HFFc6 (cell line): Measurements from ENCODE around the gene ACOT7. TPM values are rescaled to one million over a fixed set of nuclear protein-coding genes. Genes with fewer than 3 reads are reported as not detected.

ENCODE experiments used
- DNase-seq: peaks from one replicate; pipeline ENCODE4 v3.0.0-alpha.2; 2018
- H3K27ac Mint-ChIP-seq: 2 replicates; pipeline ENCODE4 v1.8.0; 2020; ENCODE audit warnings: mild to moderate bottlenecking, mixed read lengths
- H3K27me3 Mint-ChIP-seq: 2 replicates; pipeline ENCODE4 v1.8.0; 2021; ENCODE audit warnings: mild to moderate bottlenecking, moderate library complexity, mixed read lengths; ENCODE audit not compliant: insufficient read depth
- H3K36me3 Mint-ChIP-seq: 2 replicates; pipeline ENCODE4 v1.8.0; 2021; ENCODE audit warnings: low read depth, mixed read lengths
- H3K4me1 Mint-ChIP-seq: 2 replicates; pipeline ENCODE4 v1.8.0; 2020; ENCODE audit warnings: low read depth, mixed read lengths
- H3K4me3 Mint-ChIP-seq: 2 replicates; pipeline ENCODE4 v1.8.0; 2020; ENCODE audit warnings: mild to moderate bottlenecking, moderate library complexity, mixed read lengths
- H3K9me3 Mint-ChIP-seq: 2 replicates; pipeline ENCODE4 v1.8.0; 2020; ENCODE audit warnings: mild to moderate bottlenecking, mixed read lengths
- CTCF ChIP-seq: fragments of 200-600 bp; sonication (generic); IDR thresholded peaks from 2 replicates; pipeline ENCODE4 v1.5.0; 2021; ENCODE audit warnings: antibody characterized with exemption, mild to moderate bottlenecking
- total RNA-seq, 6 experiments: library from RNA; stranded (reverse); fragmentation: NEBNext Ultra II Directional; extraction: Animal tissue kit (Norgen Biotek cat#: 25700); gene quantifications; 2 replicates in 1 of 6; 3 replicates in 5 of 6; pipeline ENCODE4 v1.2.3, GENCODE V29; 2021

The ACOT7 gene
- total RNA-seq, 6 experiments from 2014 or later = 103 to 125 (median 111) TPM

- no peaks in the 10 kb centered on the region for H3K36me3 Mint-ChIP-seq
- H3K4me3 Mint-ChIP-seq = no peak overlapping the region
- DNase-seq = no peak
- no peak for TF ChIP-seq CTCF
- H3K27ac Mint-ChIP-seq = no peak overlapping the region
- no peaks in the 10 kb centered on the region; the same call in none of the 2 replicates for H3K27me3 Mint-ChIP-seq
- H3K4me1 Mint-ChIP-seq = no peaks in the 10 kb centered on the region
- H3K9me3 Mint-ChIP-seq = no peaks in the 10 kb centered on the region
These were observed 104.9 kb downstream of the ACOT7 start for GRCh38 chr1:6288665-6289064.

- Mint-ChIP-seq H3K4me1 (no peaks in the 10 kb centered on the region), H3K9me3 (no peaks in the 10 kb centered on the region), H3K36me3 (no peaks in the 10 kb centered on the region), H3K27me3 (no peaks in the 10 kb centered on the region; the same call in none of the 2 replicates), H3K4me3 (no peak overlapping the region), H3K27ac (no peak overlapping the region)
- no peak for TF ChIP-seq CTCF
- no peak for DNase-seq
These were observed 105.5 kb downstream of the ACOT7 start for GRCh38 chr1:6288026-6288425.

- Mint-ChIP-seq H3K4me3 (no peak overlapping the region), H3K27me3 (no peaks in the 10 kb centered on the region; the same call in none of the 2 replicates), H3K9me3 (no peaks in the 10 kb centered on the region), H3K36me3 (no peaks in the 10 kb centered on the region), H3K4me1 (no peaks in the 10 kb centered on the region), H3K27ac (no peak overlapping the region)
- no peak for TF ChIP-seq CTCF
- no peak for DNase-seq
These were observed 106.1 kb downstream of the ACOT7 start for GRCh38 chr1:6287431-6287886.

DNA sequence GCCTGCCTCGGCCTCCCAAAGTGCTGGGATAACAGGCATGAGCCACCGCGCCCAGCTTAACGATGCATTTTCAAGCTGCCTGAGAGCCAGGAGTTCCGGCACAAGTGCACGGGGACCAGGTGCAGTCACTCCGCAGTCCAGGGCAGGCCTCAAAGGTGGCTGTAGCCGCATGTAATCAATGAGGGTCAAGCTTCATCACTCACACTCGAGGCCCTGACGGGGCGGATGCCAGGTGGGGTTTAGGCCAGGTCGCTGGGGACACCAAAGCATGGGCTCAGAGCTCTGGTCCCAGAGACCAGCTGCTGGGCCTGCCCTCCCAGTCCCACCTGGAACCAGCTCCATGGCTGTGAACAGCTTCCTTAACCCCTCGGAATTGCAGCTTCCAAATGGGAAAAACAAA, 106.5 kb downstream of the ACOT7 start:
- Mint-ChIP-seq H3K4me3 (no peak overlapping the region), H3K27me3 (no peaks in the 10 kb centered on the region; the same call in none of the 2 replicates), H3K9me3 (no peaks in the 10 kb centered on the region), H3K27ac (no peak overlapping the region), H3K36me3 (no peaks in the 10 kb centered on the region), H3K4me1 (no peaks in the 10 kb centered on the region)
- TF ChIP-seq CTCF = no peak
- no peak for DNase-seq

- Mint-ChIP-seq H3K27ac (no peak overlapping the region), H3K9me3 (no peaks in the 10 kb centered on the region)
- DNase-seq = no peak
These were observed 107.3 kb downstream of the ACOT7 start for GRCh38 chr1:6286266-6286665.

More at GRCh38 chr1:6286266-6286665, 107.3 kb downstream of the ACOT7 start:
- H3K4me1 Mint-ChIP-seq = no peaks in the 10 kb centered on the region
- no peak for TF ChIP-seq CTCF
- no peaks in the 10 kb centered on the region for H3K36me3 Mint-ChIP-seq
- no peak overlapping the region for H3K4me3 Mint-ChIP-seq
- no peaks in the 10 kb centered on the region; the same call in none of the 2 replicates for H3K27me3 Mint-ChIP-seq
